T-helper 17 cell (primary cell): ENCODE results near the gene NUCB1. TPM values are rescaled to one million over a fixed set of nuclear protein-coding genes. Genes with fewer than 3 reads are reported as not detected.

ENCODE experiments used
- ATAC-seq: fragments of 150-1000 bp; cut with Tn5 transposase; 2 replicates; pipeline ENCODE4 v1.10.0; 2021; ENCODE audit warnings: mild to moderate bottlenecking, moderate library complexity
- DNase-seq, 3 donors: peaks; one replicate each; pipeline versions ENCODE4 v3.0.0 to v3.0.0-alpha.2; 2020 to 2021
- H3K9me3 ChIP-seq: one replicate; pipeline ENCODE4 v1.7.0; 2013; ENCODE audit warnings: low read length, mild to moderate bottlenecking; ENCODE audit not compliant: control insufficient read depth, poor library complexity, severe bottlenecking
- H3K27ac Mint-ChIP-seq: one replicate; pipeline ENCODE4 v1.8.0; 2022; ENCODE audit warnings: mild to moderate bottlenecking, moderate library complexity, mixed read lengths
- H3K27me3 Mint-ChIP-seq: one replicate; pipeline ENCODE4 v1.8.0; 2022; ENCODE audit warnings: mixed read lengths
- H3K36me3 Mint-ChIP-seq: one replicate; pipeline ENCODE4 v1.8.0; 2022; ENCODE audit warnings: low read depth, mixed read lengths
- H3K4me1 Mint-ChIP-seq: one replicate; pipeline ENCODE4 v1.8.0; 2022; ENCODE audit warnings: mild to moderate bottlenecking, mixed read lengths
- H3K4me3 Mint-ChIP-seq: one replicate; pipeline ENCODE4 v1.8.0; 2022; ENCODE audit warnings: mild to moderate bottlenecking, moderate library complexity, mixed read lengths
- total RNA-seq, 4 donors: library from RNA in 2 of 4; stranded (reverse) in 2 of 4; gene quantifications; one replicate each; pipeline ENCODE4 v1.2.3 and lab custom pipeline; 2022 to 2026

NUCB1 gene
- total RNA-seq, 2 donors from 2014 or later = 118 to 135 TPM

- no peak overlapping the region for H3K27ac Mint-ChIP-seq
- no peaks in the 10 kb centered on the region for H3K9me3 ChIP-seq
- no peak for DNase-seq
- H3K4me1 Mint-ChIP-seq = peaks cover 45% of the 10 kb centered on the region
- no peak for ATAC-seq
- H3K27me3 Mint-ChIP-seq = no peaks in the 10 kb centered on the region
- peaks cover 4% of the 10 kb centered on the region for H3K36me3 Mint-ChIP-seq
- peak overlapping the region; percentile 99 for H3K4me3 Mint-ChIP-seq
These were observed 67.5 kb downstream of the NUCB1 start for GRCh38 chr19:48967346-48968178.

- ATAC-seq (no peak), DNase-seq (no peak)
- H3K9me3 ChIP-seq = no peaks in the 10 kb centered on the region
- Mint-ChIP-seq H3K27ac (no peak overlapping the region), H3K27me3 (no peaks in the 10 kb centered on the region), H3K36me3 (peaks cover 4% of the 10 kb centered on the region), H3K4me1 (peaks cover 39% of the 10 kb centered on the region), H3K4me3 (no peak overlapping the region)
These were observed 68.1 kb downstream of the NUCB1 start for GRCh38 chr19:48968179-48968661.

GRCh38 chr19:48968813-48969218 is 68.7 kb downstream of the NUCB1 start:
- peaks cover 4% of the 10 kb centered on the region for H3K36me3 Mint-ChIP-seq
- ATAC-seq = no peak
- peaks cover 35% of the 10 kb centered on the region for H3K4me1 Mint-ChIP-seq
- H3K4me3 Mint-ChIP-seq = no peak overlapping the region
- DNase-seq = no peak
- H3K9me3 ChIP-seq = no peaks in the 10 kb centered on the region
- no peaks in the 10 kb centered on the region for H3K27me3 Mint-ChIP-seq
- no peak overlapping the region for H3K27ac Mint-ChIP-seq

GRCh38 chr19:48969276-48970138 is 69.4 kb downstream of the NUCB1 start:
- Mint-ChIP-seq H3K27ac (no peak overlapping the region), H3K36me3 (peaks cover 4% of the 10 kb centered on the region), H3K4me1 (peaks cover 28% of the 10 kb centered on the region), H3K27me3 (no peaks in the 10 kb centered on the region), H3K4me3 (no peak overlapping the region)
- H3K9me3 ChIP-seq = no peaks in the 10 kb centered on the region
- ATAC-seq (no peak), DNase-seq (no peak)

- H3K27ac Mint-ChIP-seq = no peak overlapping the region
- DNase-seq (no peak), ATAC-seq (no peak)
- H3K4me3 Mint-ChIP-seq = no peak overlapping the region
- H3K4me1 Mint-ChIP-seq = peaks cover 22% of the 10 kb centered on the region
- H3K36me3 Mint-ChIP-seq = peaks cover 4% of the 10 kb centered on the region
- no peaks in the 10 kb centered on the region for H3K9me3 ChIP-seq
- H3K27me3 Mint-ChIP-seq = no peaks in the 10 kb centered on the region
These were observed 70.1 kb downstream of the NUCB1 start for GRCh38 chr19:48970139-48970766.

- DNase-seq = peak; percentile 67 to 77 (median 70)
- Mint-ChIP-seq H3K27me3 (no peaks in the 10 kb centered on the region), H3K4me3 (no peak overlapping the region), H3K4me1 (peaks cover 15% of the 10 kb centered on the region), H3K36me3 (peaks cover 4% of the 10 kb centered on the region), H3K27ac (no peak overlapping the region)
- no peaks in the 10 kb centered on the region for H3K9me3 ChIP-seq
- ATAC-seq = peak; percentile 88
These were observed 70.8 kb downstream of the NUCB1 start for GRCh38 chr19:48970923-48971395.

Other genes starting within 250 kb of the NUCB1 start
- gene NTN5, start 227.3 kb upstream of the NUCB1 start, total RNA-seq = 1 to 10 TPM; 2.8 to 3.4 TPM
- not detected for gene FUT2, start 204.3 kb upstream of the NUCB1 start, total RNA-seq
- under 1 TPM; 0.42 to 0.60 TPM for gene MAMSTR, start 180.6 kb upstream of the NUCB1 start, total RNA-seq
- gene RASIP1, start 159.7 kb upstream of the NUCB1 start, total RNA-seq = under 1 TPM; 0.10 to 0.12 TPM
- not detected for gene IZUMO1, start 153.4 kb upstream of the NUCB1 start, total RNA-seq
- under 1 TPM; 0.07 to 0.16 TPM for gene FUT1, start 147.7 kb upstream of the NUCB1 start, total RNA-seq
- gene FGF21, start 144.8 kb upstream of the NUCB1 start, total RNA-seq = not detected
- gene BCAT2, start 89.3 kb upstream of the NUCB1 start, total RNA-seq = 10 to 100 TPM; 14.0 to 14.6 TPM
- under 1 TPM in 1 of 2 donors, not detected in 1; 0.44 TPM for gene HSD17B14, start 63.8 kb upstream of the NUCB1 start, total RNA-seq
- 1 to 10 TPM in 1 of 2 donors, under 1 TPM in 1; 0.42 to 3.0 TPM for gene PLEKHA4, start 31.7 kb upstream of the NUCB1 start, total RNA-seq
- gene PPP1R15A, start 27.9 kb upstream of the NUCB1 start, total RNA-seq = 1,000 to 10,000 TPM in 1 of 2 donors, 100 to 1,000 TPM in 1; 954 to 1,165 TPM
- not detected for gene TULP2, start 1.6 kb upstream of the NUCB1 start, total RNA-seq
- gene DHDH, start 33.4 kb downstream of the NUCB1 start, total RNA-seq = under 1 TPM; 0.50 to 0.86 TPM
- 100 to 1,000 TPM in 1 of 2 donors, 10 to 100 TPM in 1; 89.2 to 104 TPM for gene BAX, start 54.6 kb downstream of the NUCB1 start, total RNA-seq
- gene FTL, start 65.0 kb downstream of the NUCB1 start, total RNA-seq = 100 to 1,000 TPM; 612 to 898 TPM
- gene GYS1, start 93.0 kb downstream of the NUCB1 start, total RNA-seq = 10 to 100 TPM; 21.6 to 24.2 TPM
- 10 to 100 TPM; 20.2 to 25.5 TPM for gene RUVBL2, start 93.6 kb downstream of the NUCB1 start, total RNA-seq
- gene LHB, start 116.8 kb downstream of the NUCB1 start, total RNA-seq = not detected
- not detected for gene CGB3, start 124.0 kb downstream of the NUCB1 start, total RNA-seq
- not detected for gene CGB2, start 131.6 kb downstream of the NUCB1 start, total RNA-seq
- not detected for gene CGB1, start 136.6 kb downstream of the NUCB1 start, total RNA-seq
- gene CGB5, start 143.5 kb downstream of the NUCB1 start, total RNA-seq = not detected
- gene CGB8, start 148.8 kb downstream of the NUCB1 start, total RNA-seq = not detected
- gene CGB7, start 157.4 kb downstream of the NUCB1 start, total RNA-seq = not detected
- gene NTF4, start 164.5 kb downstream of the NUCB1 start, total RNA-seq = not detected
- not detected for gene KCNA7, start 172.4 kb downstream of the NUCB1 start, total RNA-seq
- gene SNRNP70, start 185.1 kb downstream of the NUCB1 start, total RNA-seq = 100 to 1,000 TPM; 352 to 394 TPM
- 1 to 10 TPM; 4.7 to 5.2 TPM for gene LIN7B, start 214.1 kb downstream of the NUCB1 start, total RNA-seq
- 1 to 10 TPM; 3.6 to 3.9 TPM for gene C19orf73, start 218.8 kb downstream of the NUCB1 start, total RNA-seq
- 1 to 10 TPM; 2.6 to 3.9 TPM for gene PPFIA3, start 219.2 kb downstream of the NUCB1 start, total RNA-seq